Thoracic aorta (tissue), 2 donors: ENCODE measurements around the gene MIER1. TPM values are rescaled to one million over a fixed set of nuclear protein-coding genes. Genes with fewer than 3 reads are reported as not detected.
A peak's percentile ranks its signal among the peaks of the same experiment; 100 is the strongest.

ENCODE experiments used
- ATAC-seq: fragments of 150-250 bp; one replicate; pipeline ENCODE4 v1.8.0; 2017; ENCODE audit warnings: low read depth; ENCODE audit not compliant: insufficient number of reproducible peaks, low FRiP score
- DNase-seq: peaks from one replicate; pipeline ENCODE4 v3.0.0-alpha.2; 2020; ENCODE audit warnings: low spot score
- H3K27ac ChIP-seq, 2 donors: fragments of 200-600 bp; sonication (generic); 1 replicate in 1 of 2; 2 replicates in 1 of 2; pipeline ENCODE4 v1.5.1; 2016; ENCODE audit warnings: mild to moderate bottlenecking in 2 of 2, moderate library complexity in 2 of 2
- H3K27me3 ChIP-seq: fragments of 200-600 bp; sonication (generic); replicated peaks from 2 replicates; pipeline ENCODE4 v1.6.0; 2016; ENCODE audit warnings: mild to moderate bottlenecking; ENCODE audit not compliant: insufficient read depth
- H3K36me3 ChIP-seq: fragments of 200-600 bp; sonication (generic); one replicate; pipeline ENCODE4 v1.5.1; 2016
- H3K4me1 ChIP-seq, 2 donors: fragments of 200-600 bp; sonication (generic); 1 replicate in 1 of 2; 2 replicates in 1 of 2; pipeline versions ENCODE4 v1.5.1 to v1.6.0; 2016; ENCODE audit warnings: low read depth in 2 of 2, mild to moderate bottlenecking in 1 of 2; ENCODE audit not compliant: control insufficient read depth in 1 of 2
- H3K4me3 ChIP-seq: fragments of 200-600 bp; sonication (generic); 2 replicates; pipeline ENCODE4 v1.5.1; 2016; ENCODE audit warnings: mild to moderate bottlenecking
- H3K9me3 ChIP-seq: fragments of 200-600 bp; sonication (generic); 2 replicates; pipeline ENCODE4 v1.5.1; 2016
- total RNA-seq, 2 donors: library from RNA; depleted of rRNA; stranded (reverse); fragments of >200 nt; gene quantifications; one replicate each; pipeline versions ENCODE4 v1.1.0 to v1.2.3, GENCODE V29; 2016
- TF ChIP-seq, protein P1 (sequence below): fragments of 200-600 bp; sonication (generic); IDR thresholded peaks from one replicate; pipeline ENCODE4 v1.5.1; 2019; ENCODE audit warnings: antibody characterized with exemption

Gene MIER1
- total RNA-seq, 2 donors from 2014 or later, result 46.0 to 50.9 TPM

DNA sequence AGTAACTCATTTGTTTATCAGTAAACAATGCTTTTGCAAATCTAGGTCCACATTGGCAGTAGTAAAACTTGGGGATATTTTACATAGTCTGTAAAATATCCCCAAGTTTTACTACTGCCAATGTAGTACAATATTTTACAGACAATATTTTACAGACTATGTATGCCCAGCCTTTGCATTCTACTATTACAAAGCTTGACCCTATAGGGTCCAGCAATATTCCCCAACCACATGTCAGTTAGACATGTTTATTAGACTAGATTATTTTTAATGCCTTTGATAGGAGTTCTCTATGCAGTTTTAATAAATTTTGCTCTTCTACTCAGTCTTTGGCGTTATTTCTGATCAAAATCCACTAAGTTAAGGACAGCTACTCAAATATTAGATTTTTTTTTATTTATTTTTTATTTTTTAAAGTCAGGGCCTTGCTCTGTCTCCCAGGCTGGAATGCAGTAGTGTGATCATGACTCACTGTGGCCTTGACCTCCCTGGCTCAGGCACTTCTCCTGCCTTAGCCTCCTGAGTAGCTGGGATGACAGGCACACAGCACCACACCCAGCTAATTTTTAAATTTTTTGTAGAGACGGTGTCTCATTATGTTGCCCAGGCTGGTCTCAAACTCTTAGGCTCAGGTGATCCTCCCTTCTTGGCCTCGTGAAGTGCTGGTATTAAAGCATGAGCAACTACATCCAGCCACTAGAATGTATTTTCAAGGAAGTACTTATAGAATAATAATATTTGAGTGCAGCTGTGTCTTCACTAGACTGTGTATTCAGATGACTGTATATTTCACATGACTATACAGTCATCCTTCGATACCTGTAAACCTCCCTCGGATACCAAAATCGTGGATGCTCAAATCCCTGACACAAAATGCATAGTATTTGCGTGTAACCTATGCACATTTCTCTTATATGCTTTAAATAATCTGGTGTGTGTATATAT, 19.8 kb downstream of the MIER1 start:
- H3K4me3 ChIP-seq, result no peak overlapping the region
- peaks cover 15% of the 10 kb centered on the region for H3K36me3 ChIP-seq
- no peaks in the 10 kb centered on the region for H3K9me3 ChIP-seq
- DNase-seq (no peak), ATAC-seq (no peak)
- H3K27ac ChIP-seq, result peak overlapping the region; percentile 57 to 58
- no peaks in the 10 kb centered on the region for H3K27me3 ChIP-seq
- H3K4me1 ChIP-seq, result peaks cover 21 to 29% of the 10 kb centered on the region in 2 donors
- TF ChIP-seq, protein P1, sequence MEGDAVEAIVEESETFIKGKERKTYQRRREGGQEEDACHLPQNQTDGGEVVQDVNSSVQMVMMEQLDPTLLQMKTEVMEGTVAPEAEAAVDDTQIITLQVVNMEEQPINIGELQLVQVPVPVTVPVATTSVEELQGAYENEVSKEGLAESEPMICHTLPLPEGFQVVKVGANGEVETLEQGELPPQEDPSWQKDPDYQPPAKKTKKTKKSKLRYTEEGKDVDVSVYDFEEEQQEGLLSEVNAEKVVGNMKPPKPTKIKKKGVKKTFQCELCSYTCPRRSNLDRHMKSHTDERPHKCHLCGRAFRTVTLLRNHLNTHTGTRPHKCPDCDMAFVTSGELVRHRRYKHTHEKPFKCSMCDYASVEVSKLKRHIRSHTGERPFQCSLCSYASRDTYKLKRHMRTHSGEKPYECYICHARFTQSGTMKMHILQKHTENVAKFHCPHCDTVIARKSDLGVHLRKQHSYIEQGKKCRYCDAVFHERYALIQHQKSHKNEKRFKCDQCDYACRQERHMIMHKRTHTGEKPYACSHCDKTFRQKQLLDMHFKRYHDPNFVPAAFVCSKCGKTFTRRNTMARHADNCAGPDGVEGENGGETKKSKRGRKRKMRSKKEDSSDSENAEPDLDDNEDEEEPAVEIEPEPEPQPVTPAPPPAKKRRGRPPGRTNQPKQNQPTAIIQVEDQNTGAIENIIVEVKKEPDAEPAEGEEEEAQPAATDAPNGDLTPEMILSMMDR, result no peak

- TF ChIP-seq, protein P1, result no peak
- DNase-seq, result no peak
- Histone ChIP-seq H3K4me1 (peaks cover 15 to 23% of the 10 kb centered on the region in 2 donors), H3K27me3 (no peaks in the 10 kb centered on the region), H3K27ac (no peak overlapping the region), H3K36me3 (peaks cover 15% of the 10 kb centered on the region), H3K9me3 (no peaks in the 10 kb centered on the region), H3K4me3 (no peak overlapping the region)
- no peak for ATAC-seq
Measured at GRCh38 chr1:66945316-66945715, 20.5 kb downstream of the MIER1 start.

DNA sequence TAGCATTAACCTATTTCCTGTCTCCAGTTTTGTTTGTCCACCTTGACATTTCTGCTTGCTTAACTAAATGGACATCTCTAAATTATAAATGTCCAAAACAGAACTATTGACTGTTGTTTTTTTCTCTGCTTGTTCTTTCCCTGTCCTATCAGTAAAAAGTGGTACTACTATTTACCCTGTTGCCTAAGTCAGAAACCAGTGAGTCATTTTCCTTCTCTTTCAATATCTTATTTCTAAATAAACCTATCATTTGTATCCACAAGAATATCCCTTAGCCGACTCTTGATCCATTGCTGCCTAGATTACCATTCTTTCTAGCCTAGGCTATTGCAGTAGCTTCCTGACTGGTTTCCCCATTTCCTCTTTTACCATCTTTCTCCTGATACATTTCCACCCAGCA, 22.5 kb downstream of the MIER1 start:
- H3K27me3 ChIP-seq, result no peaks in the 10 kb centered on the region
- peaks cover 22% of the 10 kb centered on the region for H3K36me3 ChIP-seq
- no peaks in the 10 kb centered on the region for H3K9me3 ChIP-seq
- H3K4me1 ChIP-seq, result peaks cover 16 to 23% of the 10 kb centered on the region in 2 donors
- H3K27ac ChIP-seq, result no peak overlapping the region
- TF ChIP-seq, protein P1, result no peak
- H3K4me3 ChIP-seq, result no peak overlapping the region
- ATAC-seq (no peak), DNase-seq (no peak)

- Histone ChIP-seq H3K4me3 (no peak overlapping the region), H3K4me1 (peaks cover 4 to 14% of the 10 kb centered on the region in 2 donors), H3K27ac (no peak overlapping the region), H3K27me3 (no peaks in the 10 kb centered on the region), H3K9me3 (no peaks in the 10 kb centered on the region), H3K36me3 (peaks cover 21% of the 10 kb centered on the region)
- TF ChIP-seq, protein P1, result no peak
- ATAC-seq (no peak), DNase-seq (no peak)
Measured at GRCh38 chr1:66951513-66951912, 26.7 kb downstream of the MIER1 start.

- ATAC-seq, result no peak
- H3K36me3 ChIP-seq, result peaks cover 10% of the 10 kb centered on the region
- no peak overlapping the region for H3K4me3 ChIP-seq
- H3K4me1 ChIP-seq, result peaks cover 2 to 7% of the 10 kb centered on the region in 2 donors
- TF ChIP-seq, protein P1, result no peak
- H3K27ac ChIP-seq, result no peak overlapping the region
- no peaks in the 10 kb centered on the region for H3K27me3 ChIP-seq
- DNase-seq, result no peak
- H3K9me3 ChIP-seq, result no peaks in the 10 kb centered on the region
Measured at GRCh38 chr1:66954208-66954607, 29.4 kb downstream of the MIER1 start.
